Measurements from ENCODE around the gene NEURL3. TPM values are rescaled to one million over a fixed set of nuclear protein-coding genes. Genes with fewer than 3 reads are reported as not detected.
A peak's percentile ranks its signal among the peaks of the same experiment; 100 is the strongest.
"Not testable (repeated sequence)": the region's sequence is repeated elsewhere in the genome, so short reads cannot be mapped to it uniquely, and the experiment has no call there.

The NEURL3 gene
- total RNA-seq, 2 donors from 2014 or later = 0.31 TPM; not detected in 1

DNA sequence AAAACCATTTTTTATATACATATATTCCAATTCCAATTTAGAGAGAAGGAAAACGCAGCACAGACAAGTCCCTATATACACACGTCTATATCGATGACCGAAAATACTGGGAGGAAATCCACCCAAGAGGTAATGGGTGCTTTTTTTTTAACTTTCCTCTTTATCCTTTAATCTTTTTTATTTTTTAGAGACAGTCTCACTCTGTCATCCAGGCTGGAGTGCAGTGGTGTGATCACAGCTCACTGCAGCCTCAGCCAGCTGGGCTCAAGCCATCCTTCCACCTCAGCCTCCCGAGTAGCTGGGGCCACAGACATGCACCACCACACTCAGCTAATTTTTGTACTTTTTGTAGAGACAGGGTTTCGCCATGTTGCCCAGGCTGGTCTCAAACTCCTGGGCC lies 6.5 kb downstream of the NEURL3 start:
- ATAC-seq; intact Hi-C loops (cut with DNase I); DNase-seq: not testable (repeated sequence)

DNA sequence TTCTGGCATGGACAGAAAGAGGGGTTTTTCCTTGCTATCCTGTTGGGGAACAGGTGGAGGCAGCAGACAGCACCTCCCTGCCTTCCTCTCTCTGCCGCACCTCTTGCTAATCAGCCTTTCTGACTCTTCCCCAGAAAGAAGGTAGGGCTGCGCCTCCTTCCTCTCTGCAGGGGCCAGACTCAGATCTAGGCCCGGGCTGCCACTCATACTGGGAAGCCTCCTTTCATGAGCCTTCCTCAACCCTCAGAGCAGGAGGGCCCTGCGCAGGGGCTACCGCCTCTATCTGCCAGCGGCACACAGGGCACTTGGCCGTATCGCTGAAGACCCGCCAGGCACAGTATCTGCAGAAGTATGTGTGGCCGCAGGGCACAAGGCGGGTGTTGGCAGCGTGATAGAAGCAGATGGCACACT lies 7.1 kb downstream of the NEURL3 start:
- DNase-seq = no peak
- ATAC-seq = peak; percentile 51 to 56
- intact Hi-C loops (cut with DNase I) = no loop called here

DNA sequence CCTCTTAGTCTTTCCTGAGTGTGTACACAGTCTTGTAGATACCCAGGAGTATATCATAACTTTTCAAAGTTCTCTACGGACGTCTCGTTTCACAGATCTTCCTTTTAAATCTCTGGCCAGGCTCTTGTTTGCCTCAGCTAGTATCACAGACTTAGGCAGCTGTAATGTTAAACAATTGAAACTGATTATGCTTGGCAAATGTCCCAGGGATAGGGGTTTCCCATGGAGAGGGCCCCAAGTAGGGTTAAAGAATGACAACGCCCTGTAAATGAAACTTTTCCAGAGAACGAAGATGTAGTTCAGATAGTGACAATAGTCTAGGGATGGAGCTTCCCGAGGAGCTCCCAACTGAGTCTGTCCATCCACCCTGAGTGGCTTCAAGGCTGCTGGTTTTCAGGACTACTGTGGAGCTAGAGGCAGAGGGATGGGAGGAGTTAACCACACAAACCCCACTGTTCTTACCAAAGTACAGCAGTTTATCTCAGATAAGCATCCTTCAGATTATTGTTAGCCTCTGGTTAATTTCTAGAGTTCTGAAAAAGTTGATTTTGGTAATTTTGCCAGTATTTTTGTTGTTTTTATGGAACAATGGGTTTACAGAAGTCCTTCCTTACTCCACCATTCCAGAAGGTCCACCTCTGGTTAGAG lies 9.1 kb downstream of the NEURL3 start:
- intact Hi-C loops (cut with DNase I) = no loop called here
- DNase-seq (no peak), ATAC-seq (no peak)

DNA sequence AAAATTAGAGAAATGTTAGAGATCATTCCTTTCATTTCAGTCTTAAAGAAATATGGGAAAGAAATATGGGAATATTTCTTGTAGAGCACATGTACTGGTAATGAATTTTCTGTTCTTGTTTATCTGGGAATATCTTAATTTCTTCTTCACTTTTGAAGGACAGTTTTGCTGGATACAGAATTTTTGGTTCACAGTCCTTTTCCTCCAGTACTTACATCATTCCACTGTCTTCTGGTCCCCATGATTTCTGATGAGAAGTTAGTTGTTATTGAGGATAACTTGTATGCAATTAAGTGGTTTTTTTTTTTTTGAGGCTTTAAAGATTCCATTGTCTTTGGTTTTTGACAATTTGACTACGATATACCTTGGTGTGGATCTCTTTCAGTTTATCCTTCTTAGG lies 11.0 kb downstream of the NEURL3 start:
- ATAC-seq (no peak), DNase-seq (no peak)
- intact Hi-C loops (cut with DNase I) = no loop called here

DNA sequence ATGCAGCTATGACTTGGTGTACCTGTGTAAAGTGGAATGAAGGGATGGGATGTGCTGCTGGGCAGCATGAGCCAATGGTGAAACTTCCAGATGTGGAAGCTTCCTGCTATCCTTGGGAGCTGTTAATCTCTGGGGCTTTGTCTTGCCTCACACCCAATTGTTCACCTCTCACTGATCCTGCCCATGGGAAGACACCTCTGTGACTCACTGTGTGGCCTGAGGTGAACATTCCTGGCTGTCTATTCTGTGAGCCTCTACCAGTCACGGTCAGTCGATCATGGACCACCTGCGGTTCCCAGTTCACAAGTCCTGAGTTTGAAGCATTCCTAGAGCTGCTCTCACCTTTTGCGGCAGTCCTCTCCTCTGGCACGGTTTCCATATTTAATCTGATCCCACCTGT lies 12.1 kb downstream of the NEURL3 start:
- ATAC-seq = no peak
- intact Hi-C loops (cut with DNase I) = no loop called here
- no peak for DNase-seq

DNA sequence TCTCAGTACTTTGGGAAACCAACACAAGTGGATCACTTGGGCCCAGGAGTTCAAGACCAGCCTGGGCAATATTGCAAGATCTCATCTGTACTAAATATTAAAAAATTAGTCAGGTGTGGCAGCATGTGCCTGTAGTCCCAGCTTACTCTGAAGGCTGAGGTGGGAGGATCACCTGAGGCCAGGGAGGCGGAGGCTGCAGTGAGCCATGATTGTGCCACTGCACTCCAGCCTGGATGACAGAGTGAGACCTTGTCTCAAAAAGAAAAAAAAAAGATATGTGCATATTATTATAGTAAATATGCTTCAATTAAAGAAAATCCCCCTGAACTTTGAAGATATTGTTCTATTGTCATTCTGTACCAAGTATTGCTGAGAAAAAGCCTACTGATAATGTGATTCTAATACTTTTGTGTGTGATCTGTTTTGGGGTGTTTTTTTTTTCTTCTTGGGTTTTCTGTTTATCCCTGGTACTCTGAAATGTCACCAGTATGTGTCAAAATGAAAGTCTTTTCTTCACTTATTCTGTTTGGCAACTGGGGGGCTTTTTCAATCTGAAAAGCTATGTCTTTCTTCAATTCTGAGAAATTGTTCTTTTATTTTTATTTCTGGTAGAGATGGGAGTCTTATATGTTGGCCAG lies 13.2 kb downstream of the NEURL3 start:
- ATAC-seq (no peak), DNase-seq (no peak)
- intact Hi-C loops (cut with DNase I) = no loop called here

DNA sequence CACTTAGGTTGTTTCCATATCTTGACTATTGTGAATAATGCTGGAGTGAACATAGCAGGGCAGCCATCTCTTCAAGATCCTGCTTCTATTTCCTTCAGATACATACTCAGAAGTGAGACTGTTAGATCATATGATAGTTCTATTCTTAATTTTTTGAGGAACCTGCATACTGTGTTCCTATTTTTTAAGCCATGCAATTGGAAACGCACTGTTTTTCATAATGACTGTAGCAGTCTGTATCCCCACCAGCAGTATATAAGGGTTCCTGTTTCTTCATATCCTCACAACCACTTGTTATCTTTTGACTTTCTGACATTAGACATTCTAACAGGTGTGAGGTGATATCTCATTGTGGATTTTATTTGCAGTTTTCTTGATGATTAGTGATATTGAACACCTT lies 15.5 kb downstream of the NEURL3 start:
- ATAC-seq = no peak

DNA sequence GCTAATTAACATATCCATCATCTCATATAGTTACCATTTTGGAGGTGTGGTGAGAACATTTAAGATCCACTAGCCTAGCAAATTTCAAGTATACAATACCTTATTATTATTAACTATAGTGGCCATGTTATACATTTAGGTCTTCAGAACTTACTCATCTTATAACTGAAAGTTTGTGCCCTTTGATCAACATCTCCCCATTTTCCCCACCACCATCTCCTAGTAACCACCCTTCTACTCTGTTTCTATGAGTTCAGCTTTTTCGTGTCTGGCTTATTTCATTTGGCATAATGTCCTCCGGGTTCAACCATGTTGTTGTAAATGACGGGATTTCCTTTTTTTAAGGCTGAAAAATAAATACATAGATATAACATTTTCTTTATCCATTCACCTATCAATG lies 15.9 kb downstream of the NEURL3 start:
- intact Hi-C loops (cut with DNase I) = no loop called here
- DNase-seq (no peak), ATAC-seq (no peak)

More for the DNA sequence above, 15.5 kb downstream of the NEURL3 start:
- intact Hi-C loops (cut with DNase I) = no loop called here
- DNase-seq = no peak

DNA sequence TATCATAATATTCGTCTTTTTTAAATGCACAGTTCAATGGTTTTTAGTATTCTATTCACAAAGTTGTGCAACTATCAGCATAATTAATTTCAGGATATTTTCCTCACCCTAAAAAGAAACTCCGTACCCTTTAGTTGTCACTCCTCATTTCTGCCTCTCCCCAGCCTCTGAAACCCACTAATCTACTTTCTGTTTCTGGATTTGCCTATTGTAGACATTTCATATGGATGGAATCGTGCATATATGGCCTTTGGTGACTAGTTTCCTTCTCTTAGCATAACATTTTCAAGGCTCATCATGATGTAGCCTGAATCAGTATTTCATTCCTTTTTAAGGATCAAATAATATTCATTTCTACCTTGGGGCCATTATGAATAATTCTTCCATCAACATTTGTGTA lies 18.5 kb downstream of the NEURL3 start:
- intact Hi-C loops (cut with DNase I) = no loop called here
- no peak for DNase-seq
- ATAC-seq = no peak

DNA sequence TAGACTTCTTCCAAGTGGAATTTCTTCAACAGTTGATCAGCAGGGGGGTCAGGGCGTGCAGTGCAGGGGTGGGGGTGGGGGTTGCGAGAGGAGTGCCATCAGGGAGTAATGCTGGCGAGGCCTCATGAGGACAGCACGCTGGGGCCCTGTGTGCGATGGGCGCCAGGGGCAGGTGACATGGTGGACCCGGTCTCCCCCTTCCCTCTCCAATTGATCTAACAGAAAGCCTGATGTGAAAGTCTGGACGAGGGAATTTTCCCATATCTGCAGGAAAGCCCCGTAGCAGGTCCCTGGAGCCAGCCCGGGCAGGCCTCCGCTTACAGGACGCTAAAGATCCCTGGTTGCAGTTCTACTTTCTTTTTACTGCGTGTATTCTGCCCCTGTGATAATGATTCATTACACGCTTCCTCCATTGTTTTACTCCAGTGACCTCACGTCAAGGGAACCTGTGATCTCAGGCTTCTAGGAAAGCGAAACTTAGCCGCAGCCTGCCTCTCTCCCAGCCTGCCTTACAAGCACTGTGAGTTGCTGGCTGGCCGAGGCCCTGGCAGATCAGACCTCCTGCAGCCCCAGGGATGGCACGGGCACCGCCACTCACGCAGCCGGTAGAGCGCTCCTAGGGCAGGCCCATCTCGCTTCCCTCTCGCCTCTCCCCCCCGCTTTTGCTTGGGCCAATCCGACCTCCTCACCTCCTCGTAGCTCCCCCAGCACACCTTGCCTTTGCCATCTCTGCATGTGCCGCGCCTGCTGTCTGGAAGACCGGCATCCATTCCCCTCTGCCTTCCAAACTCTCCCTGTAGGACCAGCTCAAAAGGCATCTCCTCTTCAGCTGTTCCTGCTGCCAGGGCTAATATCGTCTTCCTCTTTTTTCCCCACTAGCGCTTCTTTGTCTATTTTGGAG lies 19.2 kb downstream of the NEURL3 start:
- peak; percentile 94 to 96 for ATAC-seq
- DNase-seq = peak; percentile 80

DNA sequence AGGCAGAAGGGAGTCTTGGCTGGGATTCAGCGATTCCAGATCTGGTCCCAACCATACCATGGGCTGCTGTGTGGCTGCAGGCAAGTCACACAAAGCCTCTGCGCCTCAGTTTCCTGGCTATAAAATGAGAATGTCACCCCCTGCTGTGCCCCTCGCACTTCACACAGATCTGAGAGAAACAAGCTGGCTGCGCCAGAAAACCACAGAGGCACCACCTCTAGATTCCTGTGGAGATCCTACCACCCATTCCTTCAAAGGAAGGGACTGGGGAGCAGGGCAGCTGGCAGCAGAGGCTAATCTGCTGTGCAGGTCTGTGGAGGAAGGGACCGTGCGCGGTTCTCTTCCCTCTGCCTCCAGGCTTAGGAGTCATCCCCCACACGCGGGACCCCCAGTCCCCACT lies 19.8 kb downstream of the NEURL3 start:
- ATAC-seq (peak; percentile 12 to 22), DNase-seq (no peak)
- intact Hi-C loops (cut with DNase I) = no loop called here

More for the DNA sequence above, 19.2 kb downstream of the NEURL3 start:
- intact Hi-C loops (cut with DNase I) = no loop called here

DNA sequence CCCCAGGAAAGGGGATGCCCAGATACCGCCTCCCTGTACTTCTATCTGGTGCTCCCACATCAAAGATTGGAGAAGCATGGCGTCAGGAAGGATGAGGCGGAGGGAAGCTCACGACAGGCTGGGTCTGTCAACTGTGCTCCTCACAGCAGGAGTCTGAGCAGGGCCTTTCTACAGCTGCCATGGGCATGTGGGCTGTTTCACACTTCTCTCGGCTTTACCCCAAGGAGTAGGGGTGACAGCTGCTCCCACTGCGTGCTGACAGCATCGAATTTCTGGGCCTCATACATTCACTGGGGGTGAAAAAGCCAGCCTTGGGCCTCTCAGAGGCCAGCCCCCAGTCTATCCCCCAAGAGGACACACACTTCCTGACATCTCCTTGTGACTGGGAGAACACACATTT lies 21.1 kb downstream of the NEURL3 start:
- DNase-seq = no peak
- ATAC-seq = no peak
- intact Hi-C loops (cut with DNase I) = no loop called here

DNA sequence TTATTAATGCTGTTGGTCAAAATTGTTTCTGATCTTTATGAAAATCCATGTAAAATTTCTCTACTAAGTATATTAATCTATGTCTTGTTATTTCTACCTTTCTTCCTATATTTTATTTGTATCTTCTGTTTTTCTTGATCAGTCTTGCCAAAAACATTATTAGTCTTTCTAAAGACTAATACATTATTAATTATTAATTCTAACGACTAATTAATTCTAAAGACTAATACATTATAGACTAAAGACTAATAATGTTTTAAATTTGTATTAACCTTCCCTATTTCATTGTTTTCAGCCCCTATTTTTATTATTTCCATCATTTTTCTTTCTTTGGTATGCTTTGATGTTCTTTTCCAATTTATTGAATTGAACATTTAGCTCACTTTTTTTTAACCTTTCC lies 27.7 kb downstream of the NEURL3 start:
- intact Hi-C loops (cut with DNase I) = no loop called here
- ATAC-seq = no peak
- DNase-seq = no peak

DNA sequence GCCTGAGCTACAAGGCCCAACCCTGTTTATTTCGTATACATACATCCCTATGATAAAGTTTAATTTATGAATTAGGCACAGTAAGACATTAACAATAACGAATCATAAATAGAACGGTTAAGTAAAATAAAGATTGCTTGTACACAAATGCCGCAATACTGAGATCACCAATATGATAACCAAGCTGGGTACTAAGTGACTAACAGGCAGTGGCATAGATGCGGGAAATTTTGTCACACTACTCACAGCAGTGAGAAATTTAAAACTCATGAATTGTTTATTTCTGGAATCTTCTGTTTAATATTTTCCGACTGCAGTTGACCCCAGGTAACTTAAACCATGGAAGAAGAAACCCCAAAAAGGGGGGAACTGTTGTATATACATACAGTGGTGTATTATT lies 33.4 kb downstream of the NEURL3 start:
- ATAC-seq (no peak), DNase-seq (no peak)
- intact Hi-C loops (cut with DNase I) = loop anchor here in 1 of 2 donors (5.0 kb wide), 1 partner anchor 36 kb away; the partner anchor contains the start of gene NEURL3

DNA sequence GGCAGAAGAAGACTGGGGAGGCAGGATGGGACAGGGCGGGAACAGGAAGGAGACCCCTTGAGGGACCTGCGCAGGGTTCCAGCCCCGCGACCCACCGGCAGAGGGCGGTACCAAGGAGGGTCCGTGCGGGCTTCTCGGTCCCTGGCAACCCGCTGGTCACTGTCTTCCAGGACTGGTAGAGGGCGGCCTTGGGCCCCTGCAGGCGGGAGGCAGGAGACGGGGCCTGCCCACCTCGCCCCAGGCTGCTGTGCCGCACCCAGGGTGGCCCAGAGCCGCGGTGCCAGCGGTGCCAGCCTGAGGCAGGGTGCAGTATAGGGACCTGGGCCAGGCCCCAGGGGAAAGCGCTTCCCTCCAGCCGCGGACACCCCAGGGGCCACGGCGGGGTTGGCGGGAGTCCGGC lies 34.5 kb downstream of the NEURL3 start:
- peak; percentile 89 to 93 for ATAC-seq
- peak; percentile 71 for DNase-seq
- intact Hi-C loops (cut with DNase I) = loop anchor here in 1 of 2 donors (5.0 kb wide), 1 partner anchor 37 kb away; the partner anchor contains the start of gene NEURL3

DNA sequence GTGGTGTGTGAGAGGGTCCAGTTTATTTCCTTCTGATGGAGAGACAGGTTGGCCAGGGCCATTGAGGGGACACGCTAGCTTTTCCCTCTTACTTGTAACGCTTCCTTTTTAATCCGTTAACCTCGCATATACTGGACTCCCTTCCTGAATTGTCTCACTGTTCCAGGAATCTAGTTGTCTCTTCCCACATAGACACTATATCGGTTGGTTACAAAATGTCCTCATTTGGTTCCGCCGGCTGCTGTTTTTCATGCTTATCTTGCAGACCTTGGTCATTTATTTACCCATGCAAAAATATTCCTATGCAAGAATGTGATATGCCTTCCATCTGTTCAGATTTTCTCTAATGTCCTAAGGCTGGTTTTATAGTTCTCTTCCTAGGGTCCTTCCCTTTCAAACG lies 35.0 kb downstream of the NEURL3 start:
- intact Hi-C loops (cut with DNase I) = loop anchor here in 1 of 2 donors (5.0 kb wide), 1 partner anchor 37 kb away; the partner anchor contains the start of gene NEURL3
- ATAC-seq (no peak), DNase-seq (no peak)

DNA sequence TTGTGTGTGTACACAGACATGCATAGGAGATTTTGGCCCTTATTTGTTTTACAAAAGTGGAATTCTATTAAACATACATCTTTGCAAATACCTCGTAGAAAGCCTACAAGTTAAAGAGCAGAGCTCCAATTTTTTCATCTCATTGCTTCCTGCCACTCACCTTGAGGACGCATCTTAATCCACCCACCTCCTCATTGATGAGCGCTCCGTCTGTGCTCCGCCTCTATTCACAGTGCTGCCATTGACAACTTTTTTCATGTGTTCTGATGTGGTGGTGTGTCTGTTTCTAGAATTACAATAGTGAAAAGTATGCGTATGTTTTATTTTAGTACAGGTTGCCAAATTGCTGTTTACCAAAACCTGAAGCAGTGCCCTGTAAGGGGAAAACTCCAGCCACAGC lies 36.3 kb downstream of the NEURL3 start:
- intact Hi-C loops (cut with DNase I) = no loop called here
- ATAC-seq (no peak), DNase-seq (no peak)

DNA sequence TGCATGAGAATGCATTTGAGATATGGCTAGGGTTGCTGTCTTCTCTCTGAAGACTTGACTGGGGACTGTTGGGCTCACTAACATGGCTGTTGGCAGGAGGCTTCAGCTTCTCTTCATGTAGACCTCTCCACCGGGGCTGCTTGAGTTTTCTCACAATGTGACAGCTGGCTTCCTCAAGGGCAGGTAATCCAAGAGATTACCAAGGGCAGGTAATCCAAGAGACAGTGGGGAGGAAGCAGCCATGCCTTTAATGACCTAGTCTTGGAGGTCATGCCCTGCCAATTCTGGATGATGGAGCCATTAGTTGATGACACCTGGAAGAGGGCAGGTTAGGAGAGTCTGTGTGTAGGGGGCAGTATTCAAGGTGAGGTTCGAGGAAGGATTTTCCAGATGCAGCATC lies 40.5 kb downstream of the NEURL3 start:
- DNase-seq = no peak
- no peak for ATAC-seq
- intact Hi-C loops (cut with DNase I) = no loop called here

DNA sequence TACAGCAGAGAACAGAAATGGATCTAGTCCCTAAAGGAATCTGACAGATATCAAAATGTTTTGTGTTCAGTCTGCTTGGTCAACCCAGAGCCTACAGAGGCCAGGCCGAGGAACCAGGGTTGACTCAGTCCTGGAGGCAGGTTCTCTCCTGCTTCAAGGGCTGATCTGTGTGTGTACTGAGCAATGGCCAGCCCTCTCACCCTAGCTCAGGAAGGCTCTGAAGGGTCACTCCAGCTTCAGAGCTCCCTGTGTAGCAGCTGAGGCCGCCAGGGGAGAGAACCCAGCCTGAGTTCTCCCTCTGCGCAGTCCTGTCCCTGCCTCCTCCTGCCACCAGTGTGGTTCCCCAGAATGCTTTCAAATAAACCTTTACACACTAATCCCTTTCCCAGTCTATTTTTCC lies 41.1 kb downstream of the NEURL3 start:
- no peak for ATAC-seq
- no peak for DNase-seq
- intact Hi-C loops (cut with DNase I) = no loop called here

DNA sequence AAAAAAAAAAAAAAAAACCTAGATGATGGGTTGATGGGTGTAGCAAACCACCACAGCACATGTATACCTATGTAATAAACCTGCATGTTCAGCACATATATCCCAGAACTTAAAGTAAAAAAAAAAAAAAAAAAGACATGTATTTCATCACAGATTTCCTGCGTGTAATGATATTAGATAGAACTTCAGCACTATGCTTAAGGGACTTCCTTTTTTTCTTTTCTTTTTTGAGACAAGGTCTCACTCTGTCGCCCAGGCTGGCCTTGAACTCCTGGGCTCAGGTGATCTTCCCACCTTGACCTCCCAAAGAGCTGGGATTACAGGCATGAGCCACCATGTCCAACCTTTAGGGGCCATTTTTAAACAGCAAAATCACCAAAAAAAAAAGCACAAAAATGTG lies 42.0 kb downstream of the NEURL3 start:
- DNase-seq = no peak
- ATAC-seq = no peak
- intact Hi-C loops (cut with DNase I) = no loop called here

All from left cardiac atrium (tissue), 4 donors.